ENCODE measurements around the gene MBD3L3.
A peak's percentile ranks its signal among the peaks of the same experiment; 100 is the strongest.
"Not testable (repeated sequence)": the region's sequence is repeated elsewhere in the genome, so short reads cannot be mapped to it uniquely, and the experiment has no call there.

MBD3L3 gene

DNA sequence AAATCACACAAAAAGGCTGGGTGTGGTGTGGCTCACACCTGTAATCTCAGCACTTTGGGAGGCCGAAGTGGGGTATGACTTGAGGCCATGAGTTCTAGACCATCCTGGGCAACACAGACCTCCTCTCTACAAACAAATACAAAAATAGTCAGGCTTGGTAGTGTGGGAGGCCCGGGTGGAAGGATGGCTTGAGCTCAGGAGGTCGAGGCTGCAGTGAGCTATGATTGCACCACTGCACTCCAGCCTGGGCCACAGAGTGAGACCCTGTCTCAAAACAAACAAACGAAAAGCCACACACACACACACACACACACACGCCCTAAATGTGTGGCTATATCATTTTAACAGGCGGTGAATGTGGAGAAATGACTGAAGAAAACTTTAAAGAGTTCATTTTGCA lies 10.1 kb upstream of the MBD3L3 start:
- TF ChIP-seq, protein P1, sequence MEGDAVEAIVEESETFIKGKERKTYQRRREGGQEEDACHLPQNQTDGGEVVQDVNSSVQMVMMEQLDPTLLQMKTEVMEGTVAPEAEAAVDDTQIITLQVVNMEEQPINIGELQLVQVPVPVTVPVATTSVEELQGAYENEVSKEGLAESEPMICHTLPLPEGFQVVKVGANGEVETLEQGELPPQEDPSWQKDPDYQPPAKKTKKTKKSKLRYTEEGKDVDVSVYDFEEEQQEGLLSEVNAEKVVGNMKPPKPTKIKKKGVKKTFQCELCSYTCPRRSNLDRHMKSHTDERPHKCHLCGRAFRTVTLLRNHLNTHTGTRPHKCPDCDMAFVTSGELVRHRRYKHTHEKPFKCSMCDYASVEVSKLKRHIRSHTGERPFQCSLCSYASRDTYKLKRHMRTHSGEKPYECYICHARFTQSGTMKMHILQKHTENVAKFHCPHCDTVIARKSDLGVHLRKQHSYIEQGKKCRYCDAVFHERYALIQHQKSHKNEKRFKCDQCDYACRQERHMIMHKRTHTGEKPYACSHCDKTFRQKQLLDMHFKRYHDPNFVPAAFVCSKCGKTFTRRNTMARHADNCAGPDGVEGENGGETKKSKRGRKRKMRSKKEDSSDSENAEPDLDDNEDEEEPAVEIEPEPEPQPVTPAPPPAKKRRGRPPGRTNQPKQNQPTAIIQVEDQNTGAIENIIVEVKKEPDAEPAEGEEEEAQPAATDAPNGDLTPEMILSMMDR (IDR thresholded peaks at IDR 0.05; ENCODE audit: low read depth, low read length) = no peak
- TF ChIP-seq MYC (IDR thresholded peaks at IDR 0.05; ENCODE audit: low read depth, low read length) (no peak), POLR2A (IDR thresholded peaks at IDR 0.05; ENCODE audit: extremely low read depth, insufficient read length) (no peak)
- TF ChIP-seq, protein P2, sequence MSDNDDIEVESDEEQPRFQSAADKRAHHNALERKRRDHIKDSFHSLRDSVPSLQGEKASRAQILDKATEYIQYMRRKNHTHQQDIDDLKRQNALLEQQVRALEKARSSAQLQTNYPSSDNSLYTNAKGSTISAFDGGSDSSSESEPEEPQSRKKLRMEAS (IDR thresholded peaks at IDR 0.05; ENCODE audit: low read depth, low read length) = no peak
- DNase-seq (ENCODE audit: low read depth) = no peak
- H3K4me3 ChIP-seq (ENCODE audit: low read depth, low read length) = peak overlapping the region; percentile 13

- no peak for DNase-seq (ENCODE audit: low read depth)
- TF ChIP-seq, protein P1 (IDR thresholded peaks at IDR 0.05; ENCODE audit: low read depth, low read length) = no peak
- TF ChIP-seq, protein P2 (IDR thresholded peaks at IDR 0.05; ENCODE audit: low read depth, low read length) = no peak
- TF ChIP-seq MYC (IDR thresholded peaks at IDR 0.05; ENCODE audit: low read depth, low read length) = no peak
- no peak for TF ChIP-seq POLR2A (IDR thresholded peaks at IDR 0.05; ENCODE audit: extremely low read depth, insufficient read length)
- H3K4me3 ChIP-seq (ENCODE audit: low read depth, low read length) = no peak overlapping the region
Observed at GRCh38 chr19:7067716-7068115, 9.2 kb upstream of the MBD3L3 start.

- peak; percentile 14 for DNase-seq (ENCODE audit: low read depth)
- not testable (repeated sequence) for H3K4me3 ChIP-seq (ENCODE audit: low read depth, low read length)
Observed at GRCh38 chr19:7067122-7067521, 8.6 kb upstream of the MBD3L3 start.

- DNase-seq (ENCODE audit: low read depth) = no peak
- H3K4me3 ChIP-seq (ENCODE audit: low read depth, low read length) = no peak overlapping the region
- TF ChIP-seq, protein P2 (IDR thresholded peaks at IDR 0.05; ENCODE audit: low read depth, low read length) = no peak
- TF ChIP-seq MYC (IDR thresholded peaks at IDR 0.05; ENCODE audit: low read depth, low read length) (no peak), POLR2A (IDR thresholded peaks at IDR 0.05; ENCODE audit: extremely low read depth, insufficient read length) (no peak)
- TF ChIP-seq, protein P1 (IDR thresholded peaks at IDR 0.05; ENCODE audit: low read depth, low read length) = no peak
Observed at GRCh38 chr19:7063764-7064418, 5.4 kb upstream of the MBD3L3 start.

- no peak overlapping the region for H3K4me3 ChIP-seq (ENCODE audit: low read depth, low read length)
- DNase-seq (ENCODE audit: low read depth) = no peak
- TF ChIP-seq POLR2A (IDR thresholded peaks at IDR 0.05; ENCODE audit: extremely low read depth, insufficient read length) = no peak
- no peak for TF ChIP-seq MYC (IDR thresholded peaks at IDR 0.05; ENCODE audit: low read depth, low read length)
- TF ChIP-seq, protein P1 (IDR thresholded peaks at IDR 0.05; ENCODE audit: low read depth, low read length) = no peak
- TF ChIP-seq, protein P2 (IDR thresholded peaks at IDR 0.05; ENCODE audit: low read depth, low read length) = no peak
Observed at GRCh38 chr19:7063339-7063738, 4.9 kb upstream of the MBD3L3 start.

DNA sequence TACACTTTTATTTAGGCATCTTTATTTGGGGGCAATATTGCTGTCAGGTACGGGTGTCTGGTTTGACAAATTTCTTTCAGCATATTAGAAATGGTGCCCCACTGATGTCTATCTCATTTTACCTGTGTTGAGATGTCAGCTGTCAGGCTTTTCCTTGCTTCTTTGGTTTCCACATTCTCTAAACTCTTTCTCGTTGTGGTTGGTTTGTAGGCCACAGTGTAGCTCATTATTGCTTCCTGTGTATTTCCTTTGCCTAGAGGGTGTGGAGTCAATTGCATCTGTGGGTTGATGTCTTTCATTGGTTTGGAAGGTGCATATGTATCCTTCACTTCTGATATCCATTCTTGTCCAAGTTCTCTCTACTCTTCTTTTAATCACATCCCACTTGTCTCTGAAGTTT lies 1.5 kb upstream of the MBD3L3 start:
- H3K4me3 ChIP-seq (ENCODE audit: low read depth, low read length); DNase-seq (ENCODE audit: low read depth): not testable (repeated sequence)

- H3K4me3 ChIP-seq (ENCODE audit: low read depth, low read length); DNase-seq (ENCODE audit: low read depth): not testable (repeated sequence)
Observed at GRCh38 chr19:7056371-7056770, 2.1 kb downstream of the MBD3L3 start.

DNA sequence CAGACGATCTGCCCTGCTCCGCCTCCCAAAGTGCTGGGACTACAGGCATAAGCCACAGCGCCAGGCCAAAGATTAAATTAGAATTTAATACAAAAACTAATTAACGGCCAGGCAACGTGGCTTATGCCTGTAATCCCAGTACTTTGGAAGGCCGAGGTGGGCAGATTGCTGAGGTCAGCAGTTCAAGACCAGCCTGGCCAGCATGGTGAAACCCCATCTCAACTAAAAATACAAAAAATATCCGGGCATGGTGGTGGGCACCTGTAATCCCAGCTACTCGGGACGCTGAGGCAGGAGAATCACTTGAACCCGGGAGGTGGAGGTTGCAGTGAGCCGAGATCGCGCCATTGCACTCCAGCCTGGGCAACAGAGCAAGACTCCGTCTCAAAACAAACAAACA lies 2.8 kb downstream of the MBD3L3 start:
- not testable (repeated sequence) for DNase-seq (ENCODE audit: low read depth); H3K4me3 ChIP-seq (ENCODE audit: low read depth, low read length)

DNA sequence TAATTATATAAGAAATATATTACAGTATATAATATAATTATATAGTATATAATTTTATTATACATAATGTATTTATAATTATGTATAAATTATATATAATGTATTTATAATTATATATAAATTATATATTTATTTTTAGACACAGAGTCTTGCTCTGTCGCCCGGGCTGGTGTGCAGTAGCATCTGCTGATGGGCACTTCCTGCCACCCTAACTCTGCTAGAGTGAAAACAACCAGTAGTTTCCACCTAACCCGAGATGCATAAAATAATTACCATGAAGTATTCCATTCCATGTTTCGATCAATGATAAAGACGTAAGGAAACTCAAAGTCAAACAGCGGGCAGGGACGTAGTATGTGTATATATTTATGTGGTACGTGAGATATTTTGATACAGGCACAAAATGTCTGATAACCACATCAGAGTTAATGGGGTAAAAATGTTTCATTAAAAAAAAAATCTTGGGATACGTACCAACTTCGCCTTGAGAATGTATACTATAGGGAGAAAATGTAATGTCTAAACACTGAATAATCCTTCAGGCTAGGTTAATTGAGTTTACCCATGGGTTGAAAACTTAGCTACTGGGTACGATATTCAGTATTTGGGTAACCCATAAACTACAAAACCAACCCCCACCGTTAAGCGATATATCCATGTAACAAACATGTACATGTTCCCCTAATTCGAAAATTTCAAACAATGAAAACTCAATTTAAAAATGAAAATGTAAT lies 3.7 kb downstream of the MBD3L3 start:
- not testable (repeated sequence) for DNase-seq (ENCODE audit: low read depth); H3K4me3 ChIP-seq (ENCODE audit: low read depth, low read length)

GRCh38 chr19:7052896-7053295 lies 5.6 kb downstream of the MBD3L3 start:
- H3K4me3 ChIP-seq (ENCODE audit: low read depth, low read length); DNase-seq (ENCODE audit: low read depth): not testable (repeated sequence)

DNA sequence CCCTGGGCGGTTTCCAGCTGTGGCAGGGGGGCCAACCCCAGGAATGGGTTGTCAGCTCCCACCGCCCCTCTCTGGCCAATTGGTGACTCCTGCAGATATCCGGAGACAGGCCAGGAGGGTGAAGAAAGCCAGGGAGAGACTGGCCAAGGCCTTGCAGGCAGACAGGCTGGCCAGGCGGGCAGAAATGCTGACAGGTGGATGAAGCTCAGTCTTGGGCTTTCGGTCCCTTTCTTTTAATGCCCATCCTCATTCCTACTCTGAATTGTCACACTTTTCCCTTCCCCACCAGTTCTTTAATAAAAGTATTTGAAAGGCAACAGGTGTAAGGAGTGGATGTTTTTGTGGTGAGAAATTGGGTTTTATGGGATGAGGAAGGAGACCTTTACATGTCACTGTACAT lies 7.1 kb downstream of the MBD3L3 start:
- not testable (repeated sequence) for H3K4me3 ChIP-seq (ENCODE audit: low read depth, low read length); DNase-seq (ENCODE audit: low read depth)

- H3K4me3 ChIP-seq (ENCODE audit: low read depth, low read length); DNase-seq (ENCODE audit: low read depth): not testable (repeated sequence)
Observed at GRCh38 chr19:7049021-7049420, 9.5 kb downstream of the MBD3L3 start, which contains the start of gene MBD3L2. Gene MBD3L2, plus strand, starts transcription at chr19:7049321. Its CDS starts 53 bp downstream, at chr19:7049374.
